GM12801 (cell line): ENCODE results near the gene DOK5.

Experiments
- CTCF ChIP-seq: IDR thresholded peaks from one replicate; pipeline ENCODE4 v1.5.1; 2011; ENCODE audit warnings: control low read depth; ENCODE audit not compliant: insufficient read length; ENCODE audit errors: extremely low read depth

Gene DOK5

GRCh38 chr20:54438166-54438565, 37.2 kb upstream of the DOK5 start:
- no peak for TF ChIP-seq CTCF

GRCh38 chr20:54450207-54450606, 25.2 kb upstream of the DOK5 start:
- TF ChIP-seq CTCF = no peak

- no peak for TF ChIP-seq CTCF
Measured at GRCh38 chr20:54451171-54451570, 24.2 kb upstream of the DOK5 start.

GRCh38 chr20:54452277-54452676, 23.1 kb upstream of the DOK5 start:
- TF ChIP-seq CTCF = no peak

GRCh38 chr20:54454982-54455381, 20.4 kb upstream of the DOK5 start:
- no peak for TF ChIP-seq CTCF

- no peak for TF ChIP-seq CTCF
Measured at GRCh38 chr20:54456423-54456822, 19.0 kb upstream of the DOK5 start.

- TF ChIP-seq CTCF = no peak
Measured at GRCh38 chr20:54456961-54457360, 18.4 kb upstream of the DOK5 start.

GRCh38 chr20:54458219-54458618, 17.2 kb upstream of the DOK5 start:
- TF ChIP-seq CTCF = no peak
